Measurements from ENCODE around the gene RFT1.

RFT1 gene

GRCh38 chr3:53161820-53162671 is 31.8 kb upstream of the RFT1 start (continued):
- TF ChIP-seq, protein P1, sequence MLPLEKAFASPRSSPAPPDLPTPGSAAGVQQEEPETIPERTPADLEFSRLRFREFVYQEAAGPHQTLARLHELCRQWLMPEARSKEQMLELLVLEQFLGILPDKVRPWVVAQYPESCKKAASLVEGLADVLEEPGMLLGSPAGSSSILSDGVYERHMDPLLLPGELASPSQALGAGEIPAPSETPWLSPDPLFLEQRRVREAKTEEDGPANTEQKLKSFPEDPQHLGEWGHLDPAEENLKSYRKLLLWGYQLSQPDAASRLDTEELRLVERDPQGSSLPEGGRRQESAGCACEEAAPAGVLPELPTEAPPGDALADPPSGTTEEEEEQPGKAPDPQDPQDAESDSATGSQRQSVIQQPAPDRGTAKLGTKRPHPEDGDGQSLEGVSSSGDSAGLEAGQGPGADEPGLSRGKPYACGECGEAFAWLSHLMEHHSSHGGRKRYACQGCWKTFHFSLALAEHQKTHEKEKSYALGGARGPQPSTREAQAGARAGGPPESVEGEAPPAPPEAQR (tag by site-specific recombination; IDR thresholded peaks at IDR 0.05) = no peak
- no peak for TF ChIP-seq ZNF707 (tag by site-specific recombination; IDR thresholded peaks at IDR 0.05)
- 0 out of 2 replicates have a peak, but pooled peaks have one; percentile 52 for TF ChIP-seq ZNF785 (tag by site-specific recombination; IDR thresholded peaks at IDR 0.05)
- peak; percentile 81 for TF ChIP-seq EGR2 (tag by site-specific recombination; IDR thresholded peaks at IDR 0.05; ENCODE audit: low read depth)
- no peak; the same call in 1 of the 2 replicates for TF ChIP-seq ZNF335 (tag by site-specific recombination; conservative IDR thresholded peaks at IDR 0.05)
- no peak for TF ChIP-seq ZNF416 (tag by site-specific recombination; IDR thresholded peaks at IDR 0.05)
- no peak for TF ChIP-seq ZNF777 (tag by site-specific recombination; IDR thresholded peaks at IDR 0.05; ENCODE audit: borderline replicate concordance)
- TF ChIP-seq TRIM28 (IDR thresholded peaks at IDR 0.05; ENCODE audit: borderline replicate concordance, low read length) = no peak
- TF ChIP-seq GFI1B (tag by site-specific recombination; IDR thresholded peaks at IDR 0.05) = no peak
- TF ChIP-seq ZBTB48 (tag by site-specific recombination; IDR thresholded peaks at IDR 0.05) = no peak
- TF ChIP-seq ZNF704 (tag by site-specific recombination; IDR thresholded peaks at IDR 0.05) = no peak
- TF ChIP-seq ZNF175 (tag by site-specific recombination; IDR thresholded peaks at IDR 0.05) = no peak
- no peak for TF ChIP-seq ZNF138 (tag by site-specific recombination; IDR thresholded peaks at IDR 0.05; ENCODE audit: borderline replicate concordance)
- TF ChIP-seq, protein P2, sequence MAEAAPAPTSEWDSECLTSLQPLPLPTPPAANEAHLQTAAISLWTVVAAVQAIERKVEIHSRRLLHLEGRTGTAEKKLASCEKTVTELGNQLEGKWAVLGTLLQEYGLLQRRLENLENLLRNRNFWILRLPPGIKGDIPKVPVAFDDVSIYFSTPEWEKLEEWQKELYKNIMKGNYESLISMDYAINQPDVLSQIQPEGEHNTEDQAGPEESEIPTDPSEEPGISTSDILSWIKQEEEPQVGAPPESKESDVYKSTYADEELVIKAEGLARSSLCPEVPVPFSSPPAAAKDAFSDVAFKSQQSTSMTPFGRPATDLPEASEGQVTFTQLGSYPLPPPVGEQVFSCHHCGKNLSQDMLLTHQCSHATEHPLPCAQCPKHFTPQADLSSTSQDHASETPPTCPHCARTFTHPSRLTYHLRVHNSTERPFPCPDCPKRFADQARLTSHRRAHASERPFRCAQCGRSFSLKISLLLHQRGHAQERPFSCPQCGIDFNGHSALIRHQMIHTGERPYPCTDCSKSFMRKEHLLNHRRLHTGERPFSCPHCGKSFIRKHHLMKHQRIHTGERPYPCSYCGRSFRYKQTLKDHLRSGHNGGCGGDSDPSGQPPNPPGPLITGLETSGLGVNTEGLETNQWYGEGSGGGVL (tag by site-specific recombination; IDR thresholded peaks at IDR 0.05) = peak; percentile 58; the same call in 1 of the 2 replicates
- TF ChIP-seq SP3 (tag by site-specific recombination; IDR thresholded peaks at IDR 0.05) = peak; percentile 22
- peak; percentile 89 for TF ChIP-seq ZFHX2 (tag by site-specific recombination; conservative IDR thresholded peaks at IDR 0.05)
- no peak for TF ChIP-seq OSR2 (tag by site-specific recombination; IDR thresholded peaks at IDR 0.05)
- TF ChIP-seq BCL6B (tag by site-specific recombination; IDR thresholded peaks at IDR 0.05) = no peak
- TF ChIP-seq ZNF133 (tag by site-specific recombination; IDR thresholded peaks at IDR 0.05) = 0 out of 2 replicates have a peak, but pooled peaks have one; percentile 9
- no peak for TF ChIP-seq ZFP41 (tag by site-specific recombination; IDR thresholded peaks at IDR 0.05; ENCODE audit: borderline replicate concordance)
- TF ChIP-seq ZNF521 (tag by site-specific recombination; IDR thresholded peaks at IDR 0.05) = no peak
- no peak for TF ChIP-seq HOXD13 (CRISPR knock-in tag; IDR thresholded peaks at IDR 0.05; ENCODE audit: borderline replicate concordance)
- no peak for TF ChIP-seq ZNF488 (tag by site-specific recombination; IDR thresholded peaks at IDR 0.05)
- TF ChIP-seq, protein P3, sequence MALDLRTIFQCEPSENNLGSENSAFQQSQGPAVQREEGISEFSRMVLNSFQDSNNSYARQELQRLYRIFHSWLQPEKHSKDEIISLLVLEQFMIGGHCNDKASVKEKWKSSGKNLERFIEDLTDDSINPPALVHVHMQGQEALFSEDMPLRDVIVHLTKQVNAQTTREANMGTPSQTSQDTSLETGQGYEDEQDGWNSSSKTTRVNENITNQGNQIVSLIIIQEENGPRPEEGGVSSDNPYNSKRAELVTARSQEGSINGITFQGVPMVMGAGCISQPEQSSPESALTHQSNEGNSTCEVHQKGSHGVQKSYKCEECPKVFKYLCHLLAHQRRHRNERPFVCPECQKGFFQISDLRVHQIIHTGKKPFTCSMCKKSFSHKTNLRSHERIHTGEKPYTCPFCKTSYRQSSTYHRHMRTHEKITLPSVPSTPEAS (tag by site-specific recombination; IDR thresholded peaks at IDR 0.05) = peak; percentile 83; the same call in 1 of the 2 replicates
- TF ChIP-seq, protein P4, sequence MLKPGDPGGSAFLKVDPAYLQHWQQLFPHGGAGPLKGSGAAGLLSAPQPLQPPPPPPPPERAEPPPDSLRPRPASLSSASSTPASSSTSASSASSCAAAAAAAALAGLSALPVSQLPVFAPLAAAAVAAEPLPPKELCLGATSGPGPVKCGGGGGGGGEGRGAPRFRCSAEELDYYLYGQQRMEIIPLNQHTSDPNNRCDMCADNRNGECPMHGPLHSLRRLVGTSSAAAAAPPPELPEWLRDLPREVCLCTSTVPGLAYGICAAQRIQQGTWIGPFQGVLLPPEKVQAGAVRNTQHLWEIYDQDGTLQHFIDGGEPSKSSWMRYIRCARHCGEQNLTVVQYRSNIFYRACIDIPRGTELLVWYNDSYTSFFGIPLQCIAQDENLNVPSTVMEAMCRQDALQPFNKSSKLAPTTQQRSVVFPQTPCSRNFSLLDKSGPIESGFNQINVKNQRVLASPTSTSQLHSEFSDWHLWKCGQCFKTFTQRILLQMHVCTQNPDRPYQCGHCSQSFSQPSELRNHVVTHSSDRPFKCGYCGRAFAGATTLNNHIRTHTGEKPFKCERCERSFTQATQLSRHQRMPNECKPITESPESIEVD (tag by site-specific recombination; IDR thresholded peaks at IDR 0.05) = no peak
